ENCODE measurements around the gene USP53. TPM values are rescaled to one million over a fixed set of nuclear protein-coding genes. Genes with fewer than 3 reads are reported as not detected.

The USP53 gene
- total and polyA plus RNA-seq, 2 experiments from 2014 or later, result 28.4 to 39.9 TPM

- Histone ChIP-seq H3K4me1 (ENCODE audit: insufficient read depth) (no peaks in the 10 kb centered on the region), H3K4me2 (no peak overlapping the region), H3K9me2 (replicated peaks; ENCODE audit: insufficient read depth) (no peaks in the 10 kb centered on the region), H3K36me3 (replicated peaks; ENCODE audit: insufficient read depth, low read depth) (peaks cover 3% of the 10 kb centered on the region), H3K27me3 (no peaks in the 10 kb centered on the region), H4K20me1 (ENCODE audit: insufficient read depth, poor library complexity, severe bottlenecking) (no peaks in the 10 kb centered on the region), H3K79me2 (no peaks in the 10 kb centered on the region), H3K27ac (no peak overlapping the region), H3K4me3 (no peak overlapping the region), H2AFZ (no peak overlapping the region), H3K9me3 (ENCODE audit: low read depth) (no peaks in the 10 kb centered on the region)
- DNase-seq (ENCODE audit: low spot score), result no peak
- TF ChIP-seq CTCF (IDR thresholded peaks at IDR 0.05; ENCODE audit: poor library complexity), result no peak
- TF ChIP-seq EZH2 (IDR thresholded peaks at IDR 0.05; ENCODE audit: borderline replicate concordance), result no peak
- TF ChIP-seq EZH2phosphoT487 (IDR thresholded peaks at IDR 0.05; ENCODE audit: low read depth, severe bottlenecking, unreplicated experiment), result no peak
- 93% methylated on average over 6 of the region's 6 CpGs for WGBS (ENCODE audit: low lambda C conversion rate, missing lambda C conversion rate)
Measured at GRCh38 chr4:119260528-119260927, 48.0 kb downstream of the USP53 start.

- Histone ChIP-seq H2AFZ (no peak overlapping the region), H3K27ac (no peak overlapping the region), H3K4me2 (no peak overlapping the region), H3K4me3 (no peak overlapping the region), H3K27me3 (no peaks in the 10 kb centered on the region), H3K79me2 (no peaks in the 10 kb centered on the region), H4K20me1 (ENCODE audit: insufficient read depth, poor library complexity, severe bottlenecking) (no peaks in the 10 kb centered on the region), H3K9me2 (replicated peaks; ENCODE audit: insufficient read depth) (no peaks in the 10 kb centered on the region), H3K36me3 (replicated peaks; ENCODE audit: insufficient read depth, low read depth) (no peaks in the 10 kb centered on the region), H3K4me1 (ENCODE audit: insufficient read depth) (no peaks in the 10 kb centered on the region), H3K9me3 (ENCODE audit: low read depth) (no peaks in the 10 kb centered on the region)
- WGBS (ENCODE audit: low lambda C conversion rate, missing lambda C conversion rate), result 100% methylated on average over 1 of the region's 1 CpG
- TF ChIP-seq CTCF (IDR thresholded peaks at IDR 0.05; ENCODE audit: poor library complexity), result no peak
- TF ChIP-seq EZH2phosphoT487 (IDR thresholded peaks at IDR 0.05; ENCODE audit: low read depth, severe bottlenecking, unreplicated experiment), result no peak
- TF ChIP-seq EZH2 (IDR thresholded peaks at IDR 0.05; ENCODE audit: borderline replicate concordance), result no peak
- DNase-seq (ENCODE audit: low spot score), result no peak
Measured at GRCh38 chr4:119261986-119262385, 49.5 kb downstream of the USP53 start.

GRCh38 chr4:119264743-119265142 is 52.2 kb downstream of the USP53 start:
- no peaks in the 10 kb centered on the region for H3K79me2 ChIP-seq
- H3K36me3 ChIP-seq (replicated peaks; ENCODE audit: insufficient read depth, low read depth), result no peaks in the 10 kb centered on the region
- no peaks in the 10 kb centered on the region for H4K20me1 ChIP-seq (ENCODE audit: insufficient read depth, poor library complexity, severe bottlenecking)
- TF ChIP-seq CTCF (IDR thresholded peaks at IDR 0.05; ENCODE audit: poor library complexity) (no peak), EZH2phosphoT487 (IDR thresholded peaks at IDR 0.05; ENCODE audit: low read depth, severe bottlenecking, unreplicated experiment) (no peak), EZH2 (IDR thresholded peaks at IDR 0.05; ENCODE audit: borderline replicate concordance) (no peak)
- H3K4me3 ChIP-seq, result no peak overlapping the region
- no peaks in the 10 kb centered on the region for H3K27me3 ChIP-seq
- H3K9me3 ChIP-seq (ENCODE audit: low read depth), result no peaks in the 10 kb centered on the region
- no peak overlapping the region for H3K27ac ChIP-seq
- WGBS (ENCODE audit: low lambda C conversion rate, missing lambda C conversion rate), result 84% methylated on average over 1 of the region's 1 CpG
- H3K4me1 ChIP-seq (ENCODE audit: insufficient read depth), result no peaks in the 10 kb centered on the region
- H2AFZ ChIP-seq, result no peak overlapping the region
- DNase-seq (ENCODE audit: low spot score), result no peak
- no peaks in the 10 kb centered on the region for H3K9me2 ChIP-seq (replicated peaks; ENCODE audit: insufficient read depth)
- H3K4me2 ChIP-seq, result no peak overlapping the region

- H3K4me3 ChIP-seq, result no peak overlapping the region
- 57% methylated on average over 4 of the region's 4 CpGs for WGBS (ENCODE audit: low lambda C conversion rate, missing lambda C conversion rate)
- no peaks in the 10 kb centered on the region for H3K27me3 ChIP-seq
- no peaks in the 10 kb centered on the region for H3K9me2 ChIP-seq (replicated peaks; ENCODE audit: insufficient read depth)
- no peak overlapping the region for H3K27ac ChIP-seq
- H3K9me3 ChIP-seq (ENCODE audit: low read depth), result no peaks in the 10 kb centered on the region
- H3K4me2 ChIP-seq, result no peak overlapping the region
- no peaks in the 10 kb centered on the region for H3K36me3 ChIP-seq (replicated peaks; ENCODE audit: insufficient read depth, low read depth)
- no peaks in the 10 kb centered on the region for H4K20me1 ChIP-seq (ENCODE audit: insufficient read depth, poor library complexity, severe bottlenecking)
- no peaks in the 10 kb centered on the region for H3K79me2 ChIP-seq
- H2AFZ ChIP-seq, result no peak overlapping the region
- no peaks in the 10 kb centered on the region for H3K4me1 ChIP-seq (ENCODE audit: insufficient read depth)
- TF ChIP-seq CTCF (IDR thresholded peaks at IDR 0.05; ENCODE audit: poor library complexity) (no peak), EZH2phosphoT487 (IDR thresholded peaks at IDR 0.05; ENCODE audit: low read depth, severe bottlenecking, unreplicated experiment) (no peak), EZH2 (IDR thresholded peaks at IDR 0.05; ENCODE audit: borderline replicate concordance) (no peak)
- DNase-seq (ENCODE audit: low spot score), result no peak
Measured at GRCh38 chr4:119266153-119266552, 53.6 kb downstream of the USP53 start.

Data from hepatocyte (in vitro differentiated cells).